Right lobe of liver (tissue), 4 donors: ENCODE results near the gene BIN2.

Source experiments
- CTCF ChIP-seq, 4 donors: fragments of 200-600 bp in 3 of 4; fragments of 450-650 bp in 1 of 4; IDR thresholded peaks; one replicate each; pipeline versions ENCODE4 v1.5.1 to v1.8.0; 2016 to 2022; ENCODE audit warnings: antibody characterized with exemption in 4 of 4, mild to moderate bottlenecking in 2 of 4
- POLR2A ChIP-seq: fragments of 450-650 bp; IDR thresholded peaks from one replicate; pipeline ENCODE4 v1.6.1; 2017; ENCODE audit warnings: antibody characterized with exemption, mild to moderate bottlenecking
- donor health status: DM: no; HTN: no; CAD: no.
- donor health status: DM: no; HTN: no; CAD: no.
- donor health status: DM: no; HTN: yes; CAD: no.

- TF ChIP-seq CTCF (IDR thresholded peaks at IDR 0.05), result no peak
- TF ChIP-seq POLR2A, result no peak
Observed at GRCh38 chr12:51324953-51325352, 979 bp upstream of the BIN2 start.
